A673 (cell line): ENCODE data around the gene PRAMEF14. TPM values are rescaled to one million over a fixed set of nuclear protein-coding genes. Genes with fewer than 3 reads are reported as not detected.
"Not testable (repeated sequence)": the region's sequence is repeated elsewhere in the genome, so short reads cannot be mapped to it uniquely, and the experiment has no call there.

ENCODE experiments used
- BruUV-seq: library from RNA; stranded (reverse); fragments of 400-500 nt; replicated peaks from 2 replicates; lab custom pipeline; 2021; lab: Mats Ljungman, UMichigan
- CTCF ChIA-PET: fragments of 300-600 bp; sonication (Branson Sonifier 250); formaldehyde crosslinking; loops from one replicate; lab custom pipeline; 2022; ENCODE audit warnings: antibody characterized with exemption; lab: Charles Lee
- POLR2A ChIA-PET: fragments of 300-600 bp; sonication (Branson Sonifier 250); formaldehyde crosslinking; loops from one replicate; lab custom pipeline; 2022; ENCODE audit warnings: antibody characterized with exemption; ENCODE audit not compliant: low non-redundant PET; lab: Charles Lee
- DNase-seq: peaks from one replicate; pipeline ENCODE4 v3.0.0-alpha.2; 2015; ENCODE audit warnings: low spot score
- H3K27ac ChIP-seq: fragments of 200-600 bp; sonication (generic); 2 replicates; pipeline ENCODE4 v1.5.1; 2016; ENCODE audit warnings: mixed run types, low read depth, mild to moderate bottlenecking, mixed read lengths, antibody characterized with exemption, low read length; ENCODE audit not compliant: poor library complexity, severe bottlenecking
- H3K27me3 ChIP-seq: fragments of 200-600 bp; sonication (generic); replicated peaks from 2 replicates; pipeline ENCODE4 v1.6.1; 2017; ENCODE audit warnings: mixed run types, low read depth, mild to moderate bottlenecking, mixed read lengths, antibody characterized with exemption, low read length; ENCODE audit not compliant: insufficient read depth, poor library complexity
- H3K36me3 ChIP-seq: fragments of 200-600 bp; sonication (generic); 2 replicates; pipeline ENCODE4 v1.6.1; 2016; ENCODE audit warnings: mixed run types, mild to moderate bottlenecking, mixed read lengths, antibody characterized with exemption, low read length; ENCODE audit not compliant: insufficient read depth, poor library complexity, severe bottlenecking
- H3K4me1 ChIP-seq: fragments of 200-600 bp; sonication (generic); 2 replicates; pipeline ENCODE4 v1.6.1; 2017; ENCODE audit warnings: mixed run types, mild to moderate bottlenecking, mixed read lengths, antibody characterized with exemption, low read length; ENCODE audit not compliant: insufficient read depth, poor library complexity, severe bottlenecking
- H3K4me3 ChIP-seq: fragments of 200-600 bp; sonication (generic); 2 replicates; pipeline ENCODE4 v1.5.1; 2016; ENCODE audit warnings: low read depth, mixed run types, mild to moderate bottlenecking, mixed read lengths, low read length; ENCODE audit not compliant: poor library complexity, severe bottlenecking
- H3K9me3 ChIP-seq: fragments of 200-600 bp; sonication (generic); 2 replicates; pipeline ENCODE4 v1.6.1; 2016; ENCODE audit warnings: mixed run types, low read depth, mild to moderate bottlenecking, mixed read lengths, antibody characterized with exemption, low read length; ENCODE audit not compliant: poor library complexity, severe bottlenecking
- intact Hi-C: fragments of 100-400 bp; cut with micrococcal nuclease; formaldehyde crosslinking; loops from one replicate; pipeline ENCODE4 v1.10.0; 2022; ENCODE audit not compliant: unreplicated experiment
- total RNA-seq: library from RNA; stranded (reverse); gene quantifications from 2 replicates; pipeline ENCODE4 v1.2.3, GENCODE V29; 2021

PRAMEF14 gene
- total RNA-seq, 1 experiment from 2014 or later: not detected

- POLR2A ChIA-PET, BruUV-seq, DNase-seq, H3K4me1 ChIP-seq, H3K27me3 ChIP-seq, H3K9me3 ChIP-seq, CTCF ChIA-PET, H3K36me3 ChIP-seq, H3K27ac ChIP-seq, H3K4me3 ChIP-seq, intact Hi-C loops: not testable (repeated sequence)
Measured at GRCh38 chr1:13342496-13342895, 4.4 kb downstream of the PRAMEF14 start.

DNA sequence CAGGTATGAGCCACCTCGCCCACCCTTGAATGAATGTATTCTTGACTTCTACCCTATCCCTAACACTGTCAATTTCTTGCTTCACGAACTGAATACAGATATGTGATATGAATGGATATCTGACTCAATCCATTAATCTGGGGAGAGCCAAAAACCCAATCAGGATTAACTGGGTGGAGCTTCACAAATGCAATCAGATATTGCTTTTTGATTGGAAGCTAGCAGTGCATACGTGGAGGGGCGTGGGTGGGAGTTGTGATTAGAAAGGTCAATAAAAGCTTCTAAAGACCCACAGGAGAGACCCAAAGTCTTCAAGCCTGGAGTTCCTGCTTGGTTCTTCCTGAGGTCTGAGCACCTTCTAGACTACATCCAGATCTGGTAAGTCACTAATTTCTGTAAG is 31.7 kb downstream of the PRAMEF14 start, which contains the start of gene PRAMEF15:
TSS of gene PRAMEF15 (plus strand) at position 301 of the 400 bp plus-strand sequence. CDS start 2,827 bp downstream, outside the sequence.
- BruUV-seq, H3K4me3 ChIP-seq, H3K9me3 ChIP-seq, H3K36me3 ChIP-seq, H3K27ac ChIP-seq, intact Hi-C loops, H3K27me3 ChIP-seq, CTCF ChIA-PET, DNase-seq, POLR2A ChIA-PET, H3K4me1 ChIP-seq: not testable (repeated sequence)

- H3K27me3 ChIP-seq, H3K27ac ChIP-seq, H3K9me3 ChIP-seq, H3K4me3 ChIP-seq, H3K4me1 ChIP-seq, DNase-seq, H3K36me3 ChIP-seq, intact Hi-C loops, POLR2A ChIA-PET, BruUV-seq, CTCF ChIA-PET: not testable (repeated sequence)
Measured at GRCh38 chr1:13303239-13303638, 43.7 kb downstream of the PRAMEF14 start, which contains the start of gene PRAMEF33. Gene PRAMEF33, plus strand, starts transcription at chr1:13303539. Its CDS starts 2,416 bp downstream, at chr1:13305955.

DNA sequence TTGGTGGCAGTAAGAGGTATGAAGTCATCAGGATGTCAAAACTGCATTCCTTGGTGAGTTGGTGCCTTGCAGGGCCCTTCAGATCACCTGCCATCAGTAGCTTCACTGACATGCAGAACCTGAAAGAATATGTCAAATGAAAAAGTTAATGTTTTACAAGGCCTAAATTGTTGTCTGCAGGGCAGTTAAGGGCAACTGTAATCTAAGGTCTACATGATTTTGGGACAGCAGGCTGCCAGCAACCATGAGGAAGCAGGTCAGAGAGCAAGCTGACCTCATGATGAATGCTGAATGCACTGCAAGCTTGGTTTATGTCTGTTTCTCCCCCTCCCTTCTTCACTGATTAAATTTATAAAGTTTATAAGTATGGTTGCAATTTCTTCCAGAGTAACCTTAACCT is 44.7 kb downstream of the PRAMEF14 start:
- POLR2A ChIA-PET, CTCF ChIA-PET, BruUV-seq: not testable (repeated sequence)

DNA sequence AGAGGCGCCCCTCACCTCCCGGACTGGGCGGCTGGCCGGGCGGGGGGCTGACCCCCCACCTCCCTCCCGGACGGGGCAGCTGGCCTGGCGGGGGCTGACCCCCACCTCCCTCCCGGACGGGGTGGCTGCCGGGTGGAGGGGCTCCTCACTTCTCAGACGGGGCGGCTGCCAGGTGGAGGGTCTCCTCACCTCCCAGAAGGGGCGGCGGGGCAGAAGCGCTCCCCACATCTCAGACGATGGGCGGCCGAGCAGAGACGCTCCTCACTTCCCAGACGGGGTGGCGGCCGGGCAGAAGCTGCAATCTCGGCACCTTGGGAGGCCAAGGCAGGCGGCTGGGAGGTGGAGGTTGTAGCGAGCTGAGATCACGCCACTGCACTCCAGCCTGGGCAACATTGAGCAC is 48.2 kb downstream of the PRAMEF14 start:
- POLR2A ChIA-PET, H3K27me3 ChIP-seq, H3K4me3 ChIP-seq, DNase-seq, intact Hi-C loops, H3K27ac ChIP-seq, H3K4me1 ChIP-seq, CTCF ChIA-PET, H3K36me3 ChIP-seq, H3K9me3 ChIP-seq, BruUV-seq: not testable (repeated sequence)

More for the DNA sequence above, 44.7 kb downstream of the PRAMEF14 start:
- H3K9me3 ChIP-seq, intact Hi-C loops, H3K4me3 ChIP-seq, H3K36me3 ChIP-seq, DNase-seq, H3K27ac ChIP-seq, H3K4me1 ChIP-seq, H3K27me3 ChIP-seq: not testable (repeated sequence)

- intact Hi-C loops, BruUV-seq: not testable (repeated sequence)
Measured at GRCh38 chr1:13297216-13297931, 49.6 kb downstream of the PRAMEF14 start.

More at GRCh38 chr1:13297216-13297931, 49.6 kb downstream of the PRAMEF14 start:
- H3K36me3 ChIP-seq, POLR2A ChIA-PET, H3K9me3 ChIP-seq, CTCF ChIA-PET, DNase-seq, H3K27ac ChIP-seq, H3K27me3 ChIP-seq, H3K4me3 ChIP-seq, H3K4me1 ChIP-seq: not testable (repeated sequence)
